ENCODE data around the gene LRRC8C.

- TF ChIP-seq, protein P1, sequence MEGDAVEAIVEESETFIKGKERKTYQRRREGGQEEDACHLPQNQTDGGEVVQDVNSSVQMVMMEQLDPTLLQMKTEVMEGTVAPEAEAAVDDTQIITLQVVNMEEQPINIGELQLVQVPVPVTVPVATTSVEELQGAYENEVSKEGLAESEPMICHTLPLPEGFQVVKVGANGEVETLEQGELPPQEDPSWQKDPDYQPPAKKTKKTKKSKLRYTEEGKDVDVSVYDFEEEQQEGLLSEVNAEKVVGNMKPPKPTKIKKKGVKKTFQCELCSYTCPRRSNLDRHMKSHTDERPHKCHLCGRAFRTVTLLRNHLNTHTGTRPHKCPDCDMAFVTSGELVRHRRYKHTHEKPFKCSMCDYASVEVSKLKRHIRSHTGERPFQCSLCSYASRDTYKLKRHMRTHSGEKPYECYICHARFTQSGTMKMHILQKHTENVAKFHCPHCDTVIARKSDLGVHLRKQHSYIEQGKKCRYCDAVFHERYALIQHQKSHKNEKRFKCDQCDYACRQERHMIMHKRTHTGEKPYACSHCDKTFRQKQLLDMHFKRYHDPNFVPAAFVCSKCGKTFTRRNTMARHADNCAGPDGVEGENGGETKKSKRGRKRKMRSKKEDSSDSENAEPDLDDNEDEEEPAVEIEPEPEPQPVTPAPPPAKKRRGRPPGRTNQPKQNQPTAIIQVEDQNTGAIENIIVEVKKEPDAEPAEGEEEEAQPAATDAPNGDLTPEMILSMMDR (IDR thresholded peaks at IDR 0.05; ENCODE audit: borderline replicate concordance, extremely low read depth, low read length, poor library complexity, severe bottlenecking) = no peak
- no peak for TF ChIP-seq EZH2 (IDR thresholded peaks at IDR 0.05; ENCODE audit: borderline replicate concordance, low read depth, low read length, severe bottlenecking)
Measured at GRCh38 chr1:89721351-89721750, 88.4 kb downstream of the LRRC8C start.
